Sigmoid colon (tissue), 3 donors: ENCODE measurements around the gene FZD1.

ENCODE experiments used
- CTCF ChIP-seq, 4 experiments: fragments of 450-650 bp in 3 of 4; fragments of 200-600 bp in 1 of 4; IDR thresholded peaks; one replicate each; pipeline ENCODE4 v1.5.1; 2016 to 2019; ENCODE audit warnings: antibody characterized with exemption in 4 of 4, mild to moderate bottlenecking in 3 of 4, moderate library complexity in 2 of 4
- POLR2A ChIP-seq, 2 donors: fragments of 450-650 bp; IDR thresholded peaks; one replicate each; pipeline ENCODE4 v1.6.1; 2016; ENCODE audit warnings: antibody characterized with exemption in 2 of 2, mild to moderate bottlenecking in 2 of 2, moderate library complexity in 2 of 2

- TF ChIP-seq CTCF (IDR thresholded peaks at IDR 0.05) (no peak), POLR2A (IDR thresholded peaks at IDR 0.05) (no peak)
Measured at GRCh38 chr7:91228927-91229558, 35.2 kb upstream of the FZD1 start.
